Measurements from ENCODE around the gene STAC3.

STAC3 gene

GRCh38 chr12:57255916-57256315 is 4.9 kb upstream of the STAC3 start:
- no peak overlapping the region for H3K4me3 ChIP-seq (ENCODE audit: insufficient read depth, low read depth, low read length)
- WGBS, 2 experiments, result 95 to 97% methylated on average over 6 of the region's 6 CpGs
- H3K27ac ChIP-seq (ENCODE audit: insufficient read depth, low read depth, low read length, poor library complexity, severe bottlenecking), result no peak overlapping the region
- peaks cover 7% of the 10 kb centered on the region for H3K4me1 ChIP-seq (ENCODE audit: control insufficient read depth, insufficient read depth, low read length)
- H3K27me3 ChIP-seq (ENCODE audit: control insufficient read depth, insufficient read depth, low read length, poor library complexity, severe bottlenecking), result no peaks in the 10 kb centered on the region
- H3K36me3 ChIP-seq (ENCODE audit: control insufficient read depth, insufficient read depth, low read length), result peaks cover 27% of the 10 kb centered on the region
- H3K9me3 ChIP-seq (ENCODE audit: control insufficient read depth, low read length), result no peaks in the 10 kb centered on the region

- H3K9me3 ChIP-seq (ENCODE audit: control insufficient read depth, low read length), result no peaks in the 10 kb centered on the region
- no peak overlapping the region for H3K4me3 ChIP-seq (ENCODE audit: insufficient read depth, low read depth, low read length)
- H3K27me3 ChIP-seq (ENCODE audit: control insufficient read depth, insufficient read depth, low read length, poor library complexity, severe bottlenecking), result no peaks in the 10 kb centered on the region
- H3K36me3 ChIP-seq (ENCODE audit: control insufficient read depth, insufficient read depth, low read length), result peaks cover 27% of the 10 kb centered on the region
- 96 to 97% methylated on average over 14 of the region's 14 CpGs for WGBS, 2 experiments
- no peaks in the 10 kb centered on the region for H3K4me1 ChIP-seq (ENCODE audit: control insufficient read depth, insufficient read depth, low read length)
- no peak overlapping the region for H3K27ac ChIP-seq (ENCODE audit: insufficient read depth, low read depth, low read length, poor library complexity, severe bottlenecking)
Measured at GRCh38 chr12:57254506-57255280, 3.7 kb upstream of the STAC3 start.

GRCh38 chr12:57250541-57250940 is 446 bp downstream of the STAC3 start:
- Histone ChIP-seq H3K27ac (ENCODE audit: insufficient read depth, low read depth, low read length, poor library complexity, severe bottlenecking) (no peak overlapping the region), H3K27me3 (ENCODE audit: control insufficient read depth, insufficient read depth, low read length, poor library complexity, severe bottlenecking) (no peaks in the 10 kb centered on the region), H3K36me3 (ENCODE audit: control insufficient read depth, insufficient read depth, low read length) (no peaks in the 10 kb centered on the region), H3K4me3 (ENCODE audit: insufficient read depth, low read depth, low read length) (no peak overlapping the region), H3K4me1 (ENCODE audit: control insufficient read depth, insufficient read depth, low read length) (no peaks in the 10 kb centered on the region), H3K9me3 (ENCODE audit: control insufficient read depth, low read length) (no peaks in the 10 kb centered on the region)
- WGBS, 2 experiments, result 93 to 95% methylated on average over 1 to 2 of the region's 3 CpGs

GRCh38 chr12:57248934-57249742 is 1.8 kb downstream of the STAC3 start:
- H3K27ac ChIP-seq (ENCODE audit: insufficient read depth, low read depth, low read length, poor library complexity, severe bottlenecking), result no peak overlapping the region
- 89 to 93% methylated on average over 7 of the region's 7 CpGs for WGBS, 2 experiments

GRCh38 chr12:57247041-57247440 is 3.9 kb downstream of the STAC3 start:
- H3K27ac ChIP-seq (ENCODE audit: insufficient read depth, low read depth, low read length, poor library complexity, severe bottlenecking), result no peak overlapping the region
- WGBS, 2 experiments, result 50 to 65% methylated on average over 1 of the region's 1 CpG
- no peaks in the 10 kb centered on the region for H3K36me3 ChIP-seq (ENCODE audit: control insufficient read depth, insufficient read depth, low read length)
- H3K4me1 ChIP-seq (ENCODE audit: control insufficient read depth, insufficient read depth, low read length), result peaks cover 6% of the 10 kb centered on the region
- H3K27me3 ChIP-seq (ENCODE audit: control insufficient read depth, insufficient read depth, low read length, poor library complexity, severe bottlenecking), result peaks cover 27% of the 10 kb centered on the region
- no peak overlapping the region for H3K4me3 ChIP-seq (ENCODE audit: insufficient read depth, low read depth, low read length)
- no peaks in the 10 kb centered on the region for H3K9me3 ChIP-seq (ENCODE audit: control insufficient read depth, low read length)

More at GRCh38 chr12:57248934-57249742, 1.8 kb downstream of the STAC3 start:
- Histone ChIP-seq H3K9me3 (ENCODE audit: control insufficient read depth, low read length) (no peaks in the 10 kb centered on the region), H3K36me3 (ENCODE audit: control insufficient read depth, insufficient read depth, low read length) (no peaks in the 10 kb centered on the region), H3K4me1 (ENCODE audit: control insufficient read depth, insufficient read depth, low read length) (no peaks in the 10 kb centered on the region), H3K4me3 (ENCODE audit: insufficient read depth, low read depth, low read length) (no peak overlapping the region), H3K27me3 (ENCODE audit: control insufficient read depth, insufficient read depth, low read length, poor library complexity, severe bottlenecking) (peaks cover 6% of the 10 kb centered on the region)

- Histone ChIP-seq H3K27me3 (ENCODE audit: control insufficient read depth, insufficient read depth, low read length, poor library complexity, severe bottlenecking) (peaks cover 55% of the 10 kb centered on the region), H3K4me1 (ENCODE audit: control insufficient read depth, insufficient read depth, low read length) (peaks cover 31% of the 10 kb centered on the region), H3K27ac (ENCODE audit: insufficient read depth, low read depth, low read length, poor library complexity, severe bottlenecking) (no peak overlapping the region), H3K36me3 (ENCODE audit: control insufficient read depth, insufficient read depth, low read length) (no peaks in the 10 kb centered on the region), H3K4me3 (ENCODE audit: insufficient read depth, low read depth, low read length) (no peak overlapping the region), H3K9me3 (ENCODE audit: control insufficient read depth, low read length) (no peaks in the 10 kb centered on the region)
- WGBS, 2 experiments, result 81 to 82% methylated on average over 6 of the region's 6 CpGs
Measured at GRCh38 chr12:57244312-57244696, 6.7 kb downstream of the STAC3 start.

GRCh38 chr12:57243521-57244311 is 7.3 kb downstream of the STAC3 start:
- peaks cover 32% of the 10 kb centered on the region for H3K4me1 ChIP-seq (ENCODE audit: control insufficient read depth, insufficient read depth, low read length)
- H3K9me3 ChIP-seq (ENCODE audit: control insufficient read depth, low read length), result no peaks in the 10 kb centered on the region
- peak overlapping the region; percentile 36 for H3K4me3 ChIP-seq (ENCODE audit: insufficient read depth, low read depth, low read length)
- no peak overlapping the region for H3K27ac ChIP-seq (ENCODE audit: insufficient read depth, low read depth, low read length, poor library complexity, severe bottlenecking)
- no peaks in the 10 kb centered on the region for H3K36me3 ChIP-seq (ENCODE audit: control insufficient read depth, insufficient read depth, low read length)
- H3K27me3 ChIP-seq (ENCODE audit: control insufficient read depth, insufficient read depth, low read length, poor library complexity, severe bottlenecking), result peaks cover 61% of the 10 kb centered on the region
- 22 to 23% methylated on average over 41 of the region's 41 CpGs for WGBS, 2 experiments

- Histone ChIP-seq H3K9me3 (ENCODE audit: control insufficient read depth, low read length) (no peaks in the 10 kb centered on the region), H3K4me3 (ENCODE audit: insufficient read depth, low read depth, low read length) (peak overlapping the region; percentile 36), H3K27ac (ENCODE audit: insufficient read depth, low read depth, low read length, poor library complexity, severe bottlenecking) (no peak overlapping the region), H3K27me3 (ENCODE audit: control insufficient read depth, insufficient read depth, low read length, poor library complexity, severe bottlenecking) (peaks cover 69% of the 10 kb centered on the region), H3K4me1 (ENCODE audit: control insufficient read depth, insufficient read depth, low read length) (peaks cover 38% of the 10 kb centered on the region), H3K36me3 (ENCODE audit: control insufficient read depth, insufficient read depth, low read length) (no peaks in the 10 kb centered on the region)
- WGBS, 2 experiments, result 0% methylated on average over 45 of the region's 45 CpGs
Measured at GRCh38 chr12:57242691-57243454, 8.1 kb downstream of the STAC3 start.

GRCh38 chr12:57242329-57242690 is 8.7 kb downstream of the STAC3 start:
- WGBS, 2 experiments, result 3 to 4% methylated on average over 18 of the region's 18 CpGs
- no peaks in the 10 kb centered on the region for H3K36me3 ChIP-seq (ENCODE audit: control insufficient read depth, insufficient read depth, low read length)
- peaks cover 44% of the 10 kb centered on the region for H3K4me1 ChIP-seq (ENCODE audit: control insufficient read depth, insufficient read depth, low read length)
- peaks cover 75% of the 10 kb centered on the region for H3K27me3 ChIP-seq (ENCODE audit: control insufficient read depth, insufficient read depth, low read length, poor library complexity, severe bottlenecking)
- no peak overlapping the region for H3K27ac ChIP-seq (ENCODE audit: insufficient read depth, low read depth, low read length, poor library complexity, severe bottlenecking)
- H3K4me3 ChIP-seq (ENCODE audit: insufficient read depth, low read depth, low read length), result peak overlapping the region; percentile 36
- no peaks in the 10 kb centered on the region for H3K9me3 ChIP-seq (ENCODE audit: control insufficient read depth, low read length)
